OCI-LY1 (cell line): ENCODE results near the gene LMTK2.

Experiments
- EZH2 ChIP-seq: fragments of 200-600 bp; sonication (generic), shearing (Covaris generic); IDR thresholded peaks from 2 replicates; pipeline ENCODE4 v1.8.0; 2017; ENCODE audit warnings: borderline replicate concordance, mixed run types, mild to moderate bottlenecking, antibody characterized with exemption, low read length, moderate library complexity, mixed read lengths
- TF ChIP-seq, protein P1 (sequence below): fragments of 200-600 bp; sonication (generic), shearing (Covaris generic); IDR thresholded peaks from 2 replicates; pipeline ENCODE4 v1.5.1; 2017; ENCODE audit warnings: mild to moderate bottlenecking, antibody characterized with exemption, low read length, moderate library complexity, mixed read lengths

DNA sequence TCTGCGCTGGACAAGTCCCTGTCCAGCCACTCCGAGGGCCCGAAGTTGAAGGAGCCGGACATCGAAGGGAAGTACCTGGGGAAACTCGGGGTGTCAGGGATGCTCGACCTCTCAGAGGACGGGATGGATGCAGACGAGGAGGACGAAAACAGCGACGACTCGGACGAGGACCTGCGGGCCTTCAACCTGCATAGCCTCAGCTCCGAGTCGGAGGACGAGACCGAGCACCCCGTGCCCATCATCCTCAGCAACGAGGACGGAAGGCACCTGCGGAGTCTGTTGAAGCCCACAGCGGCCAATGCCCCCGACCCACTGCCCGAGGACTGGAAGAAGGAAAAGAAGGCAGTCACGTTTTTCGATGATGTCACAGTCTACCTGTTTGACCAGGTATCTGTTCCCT lies 87.5 kb downstream of the LMTK2 start:
- TF ChIP-seq, protein P1, sequence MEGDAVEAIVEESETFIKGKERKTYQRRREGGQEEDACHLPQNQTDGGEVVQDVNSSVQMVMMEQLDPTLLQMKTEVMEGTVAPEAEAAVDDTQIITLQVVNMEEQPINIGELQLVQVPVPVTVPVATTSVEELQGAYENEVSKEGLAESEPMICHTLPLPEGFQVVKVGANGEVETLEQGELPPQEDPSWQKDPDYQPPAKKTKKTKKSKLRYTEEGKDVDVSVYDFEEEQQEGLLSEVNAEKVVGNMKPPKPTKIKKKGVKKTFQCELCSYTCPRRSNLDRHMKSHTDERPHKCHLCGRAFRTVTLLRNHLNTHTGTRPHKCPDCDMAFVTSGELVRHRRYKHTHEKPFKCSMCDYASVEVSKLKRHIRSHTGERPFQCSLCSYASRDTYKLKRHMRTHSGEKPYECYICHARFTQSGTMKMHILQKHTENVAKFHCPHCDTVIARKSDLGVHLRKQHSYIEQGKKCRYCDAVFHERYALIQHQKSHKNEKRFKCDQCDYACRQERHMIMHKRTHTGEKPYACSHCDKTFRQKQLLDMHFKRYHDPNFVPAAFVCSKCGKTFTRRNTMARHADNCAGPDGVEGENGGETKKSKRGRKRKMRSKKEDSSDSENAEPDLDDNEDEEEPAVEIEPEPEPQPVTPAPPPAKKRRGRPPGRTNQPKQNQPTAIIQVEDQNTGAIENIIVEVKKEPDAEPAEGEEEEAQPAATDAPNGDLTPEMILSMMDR: no peak
- no peak for TF ChIP-seq EZH2
